LNCAP (cell line): ENCODE measurements around the gene MBP.

Source experiments
- CTCF ChIP-seq: fragments of 450-650 bp; IDR thresholded peaks from 2 replicates; pipeline ENCODE4 v1.5.1; 2017; ENCODE audit warnings: mild to moderate bottlenecking

MBP gene

GRCh38 chr18:76974386-76974785, 158.2 kb downstream of the MBP start:
- no peak for TF ChIP-seq CTCF

GRCh38 chr18:76973520-76974266, 158.9 kb downstream of the MBP start:
- no peak for TF ChIP-seq CTCF

GRCh38 chr18:76972846-76973519, 159.6 kb downstream of the MBP start:
- no peak for TF ChIP-seq CTCF

GRCh38 chr18:76972241-76972640, 160.3 kb downstream of the MBP start:
- no peak for TF ChIP-seq CTCF

- TF ChIP-seq CTCF = no peak
Observed at GRCh38 chr18:76970770-76971559, 161.6 kb downstream of the MBP start.

GRCh38 chr18:76967721-76968472, 164.7 kb downstream of the MBP start:
- TF ChIP-seq CTCF = no peak

- TF ChIP-seq CTCF = no peak
Observed at GRCh38 chr18:76963936-76964335, 168.6 kb downstream of the MBP start.
